ENCODE measurements around the gene CNIH4.

- TF ChIP-seq CTCF (IDR thresholded peaks at IDR 0.05) (no peak), POLR2A (IDR thresholded peaks at IDR 0.05) (no peak)
These were observed 24.9 kb upstream of the CNIH4 start for GRCh38 chr1:224331824-224332223.

Data from uterus (tissue), 2 donors.